WTC11 (cell line): ENCODE results near the gene NBEA. TPM values are rescaled to one million over a fixed set of nuclear protein-coding genes. Genes with fewer than 3 reads are reported as not detected.
"Not testable (repeated sequence)": the region's sequence is repeated elsewhere in the genome, so short reads cannot be mapped to it uniquely, and the experiment has no call there.

Experiments used
- ATAC-seq: fragments of 200-7000 bp; cut with Tn5 transposase; 2 replicates; pipeline ENCODE4 v1.10.0; 2021; ENCODE audit warnings: mild to moderate bottlenecking, moderate library complexity
- CTCF ChIA-PET: fragments of 300-600 bp; sonication (Branson Sonifier 250); formaldehyde crosslinking; loops from one replicate; lab custom pipeline; 2021; ENCODE audit warnings: antibody characterized with exemption; lab: Charles Lee
- POLR2A ChIA-PET: fragments of 350-600 bp; sonication (Branson Sonifier 250); formaldehyde crosslinking; loops from one replicate; lab custom pipeline; 2021; ENCODE audit warnings: antibody characterized with exemption; lab: Charles Lee
- DNase-seq: peaks from one replicate; pipeline ENCODE4 v3.0.0; 2021; ENCODE audit warnings: low spot score
- H3K27ac Mint-ChIP-seq: 2 replicates; pipeline ENCODE4 v1.8.0; 2021; ENCODE audit warnings: mixed read lengths
- H3K27me3 Mint-ChIP-seq: 2 replicates; pipeline ENCODE4 v1.8.0; 2021; ENCODE audit warnings: low read depth, mild to moderate bottlenecking, moderate library complexity, mixed read lengths
- H3K36me3 Mint-ChIP-seq: 2 replicates; pipeline ENCODE4 v1.8.0; 2021; ENCODE audit warnings: mixed read lengths
- H3K4me1 Mint-ChIP-seq: 2 replicates; pipeline ENCODE4 v1.8.0; 2022; ENCODE audit warnings: mixed read lengths
- H3K4me3 Mint-ChIP-seq: 2 replicates; pipeline ENCODE4 v1.8.0; 2021; ENCODE audit warnings: mild to moderate bottlenecking, moderate library complexity, mixed read lengths
- H3K9me3 Mint-ChIP-seq: 2 replicates; pipeline ENCODE4 v1.8.0; 2021; ENCODE audit warnings: mixed read lengths
- CREM ChIP-seq: sonication (generic); formaldehyde crosslinking; IDR thresholded peaks from 2 replicates; pipeline ENCODE4 v1.8.1; 2022; ENCODE audit warnings: mild to moderate bottlenecking, missing genetic modification reagents, moderate library complexity
- GABPB1 ChIP-seq: sonication (generic); formaldehyde crosslinking; IDR thresholded peaks from 2 replicates; pipeline ENCODE4 v1.8.1; 2023; ENCODE audit warnings: mild to moderate bottlenecking, missing genetic modification reagents
- HMGA2 ChIP-seq: fragments of 250-450 bp; sonication (Bioruptor Pico); IDR thresholded peaks from 2 replicates; pipeline ENCODE4 v1.4.0; 2021; ENCODE audit warnings: mild to moderate bottlenecking, moderate library complexity
- MXD4 ChIP-seq: fragments of 250-450 bp; sonication (Bioruptor Pico); IDR thresholded peaks from 2 replicates; pipeline ENCODE4 v1.8.0; 2021; ENCODE audit warnings: mild to moderate bottlenecking, moderate library complexity, borderline replicate concordance
- NFYB ChIP-seq: sonication (generic); formaldehyde crosslinking; conservative IDR thresholded peaks from 2 replicates; pipeline ENCODE4 v1.8.0; 2022; ENCODE audit warnings: low read depth, missing genetic modification reagents
- TP53 ChIP-seq: sonication (generic); formaldehyde crosslinking; IDR thresholded peaks from 2 replicates; pipeline ENCODE4 v1.8.1; 2023; ENCODE audit warnings: mild to moderate bottlenecking, missing genetic modification reagents
- ZNF232 ChIP-seq: sonication (generic); formaldehyde crosslinking; IDR thresholded peaks from 2 replicates; pipeline ENCODE4 v1.8.0; 2022; ENCODE audit warnings: mild to moderate bottlenecking, missing genetic modification reagents
- ZNF317 ChIP-seq: sonication (generic); formaldehyde crosslinking; IDR thresholded peaks from 2 replicates; pipeline ENCODE4 v1.8.1; 2023; ENCODE audit warnings: low read depth, mild to moderate bottlenecking, moderate library complexity, missing genetic modification reagents, borderline replicate concordance
- ZNF416 ChIP-seq: fragments of 250-450 bp; sonication (Bioruptor Pico); IDR thresholded peaks from 2 replicates; pipeline ENCODE4 v1.9.0; 2021; ENCODE audit warnings: mild to moderate bottlenecking, inconsistent platforms
- total RNA-seq: library from RNA; stranded (reverse); gene quantifications from 3 replicates; pipeline ENCODE4 v1.2.3, GENCODE V29; 2021
- TF ChIP-seq, protein P1 (sequence below): sonication (generic); formaldehyde crosslinking; IDR thresholded peaks from 2 replicates; pipeline ENCODE4 v1.8.1; 2022; ENCODE audit warnings: mild to moderate bottlenecking, missing genetic modification reagents, moderate library complexity, borderline replicate concordance
- TF ChIP-seq, protein P2 (sequence below): fragments of 250-450 bp; sonication (Bioruptor Pico); IDR thresholded peaks from 2 replicates; pipeline ENCODE4 v1.9.0; 2021; ENCODE audit warnings: mild to moderate bottlenecking
- TF ChIP-seq, protein P3 (sequence below): fragments of 250-450 bp; sonication (Bioruptor Pico); IDR thresholded peaks from 2 replicates; pipeline ENCODE4 v2.1.2; 2022; ENCODE audit warnings: mild to moderate bottlenecking, moderate library complexity
- TF ChIP-seq, protein P4 (sequence below): sonication (generic); formaldehyde crosslinking; IDR thresholded peaks from 2 replicates; pipeline ENCODE4 v1.8.0; 2022; ENCODE audit warnings: mild to moderate bottlenecking, missing genetic modification reagents
- TF ChIP-seq, protein P5 (sequence below): fragments of 250-450 bp; sonication (Bioruptor Pico); IDR thresholded peaks from 2 replicates; pipeline ENCODE4 v1.9.0; 2021; ENCODE audit warnings: mild to moderate bottlenecking
- TF ChIP-seq, protein P6 (sequence below): fragments of 200-600 bp; IDR thresholded peaks from 2 replicates; pipeline ENCODE4 v1.8.0; 2022; ENCODE audit warnings: antibody characterized with exemption
- TF ChIP-seq, protein P7 (sequence below): sonication (generic); formaldehyde crosslinking; IDR thresholded peaks from 2 replicates; pipeline ENCODE4 v1.8.0; 2023; ENCODE audit warnings: missing genetic modification reagents, mild to moderate bottlenecking, borderline replicate concordance
- TF ChIP-seq, protein P8 (sequence below): fragments of 250-450 bp; sonication (Bioruptor Pico); IDR thresholded peaks from 2 replicates; pipeline ENCODE4 v1.9.0; 2021; ENCODE audit warnings: moderate library complexity, mild to moderate bottlenecking, inconsistent platforms, borderline replicate concordance

NBEA gene
- total RNA-seq, 1 experiment from 2014 or later = 20.9 TPM

DNA sequence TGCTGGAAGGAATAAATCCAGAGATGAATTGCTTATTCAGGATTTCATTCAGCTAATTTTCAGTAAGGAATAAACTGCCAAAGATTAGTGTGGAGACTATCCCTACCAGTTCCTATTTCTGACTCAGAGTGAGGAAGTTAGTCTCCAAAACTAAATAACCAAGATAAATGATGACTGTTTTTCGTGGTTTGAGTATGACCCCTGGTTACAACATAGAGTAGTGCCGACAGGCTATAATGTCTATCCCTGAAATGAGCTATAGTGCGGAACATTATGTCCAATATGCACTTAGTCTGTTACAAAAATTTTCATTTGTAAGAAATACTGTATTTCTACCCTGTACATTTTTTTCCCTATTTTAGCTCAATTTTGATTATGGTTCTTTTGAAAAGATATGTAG lies 51.4 kb downstream of the NBEA start:
- DNase-seq (no peak), ATAC-seq (no peak)
- Mint-ChIP-seq H3K4me1 (0 out of 2 replicates have a peak, but pooled peaks cover 4% of the 10 kb centered on the region), H3K9me3 (peaks cover 57% of the 10 kb centered on the region), H3K4me3 (no peak overlapping the region), H3K27me3 (no peaks in the 10 kb centered on the region), H3K36me3 (peaks cover 65% of the 10 kb centered on the region), H3K27ac (no peak overlapping the region)
- ChIA-PET CTCF (no interaction called here), POLR2A (no interaction called here)
- TF ChIP-seq, protein P1, sequence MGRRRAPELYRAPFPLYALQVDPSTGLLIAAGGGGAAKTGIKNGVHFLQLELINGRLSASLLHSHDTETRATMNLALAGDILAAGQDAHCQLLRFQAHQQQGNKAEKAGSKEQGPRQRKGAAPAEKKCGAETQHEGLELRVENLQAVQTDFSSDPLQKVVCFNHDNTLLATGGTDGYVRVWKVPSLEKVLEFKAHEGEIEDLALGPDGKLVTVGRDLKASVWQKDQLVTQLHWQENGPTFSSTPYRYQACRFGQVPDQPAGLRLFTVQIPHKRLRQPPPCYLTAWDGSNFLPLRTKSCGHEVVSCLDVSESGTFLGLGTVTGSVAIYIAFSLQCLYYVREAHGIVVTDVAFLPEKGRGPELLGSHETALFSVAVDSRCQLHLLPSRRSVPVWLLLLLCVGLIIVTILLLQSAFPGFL = no peak
- TF ChIP-seq ZNF317 (CRISPR knock-in tag) = no peak
- TF ChIP-seq, protein P2, sequence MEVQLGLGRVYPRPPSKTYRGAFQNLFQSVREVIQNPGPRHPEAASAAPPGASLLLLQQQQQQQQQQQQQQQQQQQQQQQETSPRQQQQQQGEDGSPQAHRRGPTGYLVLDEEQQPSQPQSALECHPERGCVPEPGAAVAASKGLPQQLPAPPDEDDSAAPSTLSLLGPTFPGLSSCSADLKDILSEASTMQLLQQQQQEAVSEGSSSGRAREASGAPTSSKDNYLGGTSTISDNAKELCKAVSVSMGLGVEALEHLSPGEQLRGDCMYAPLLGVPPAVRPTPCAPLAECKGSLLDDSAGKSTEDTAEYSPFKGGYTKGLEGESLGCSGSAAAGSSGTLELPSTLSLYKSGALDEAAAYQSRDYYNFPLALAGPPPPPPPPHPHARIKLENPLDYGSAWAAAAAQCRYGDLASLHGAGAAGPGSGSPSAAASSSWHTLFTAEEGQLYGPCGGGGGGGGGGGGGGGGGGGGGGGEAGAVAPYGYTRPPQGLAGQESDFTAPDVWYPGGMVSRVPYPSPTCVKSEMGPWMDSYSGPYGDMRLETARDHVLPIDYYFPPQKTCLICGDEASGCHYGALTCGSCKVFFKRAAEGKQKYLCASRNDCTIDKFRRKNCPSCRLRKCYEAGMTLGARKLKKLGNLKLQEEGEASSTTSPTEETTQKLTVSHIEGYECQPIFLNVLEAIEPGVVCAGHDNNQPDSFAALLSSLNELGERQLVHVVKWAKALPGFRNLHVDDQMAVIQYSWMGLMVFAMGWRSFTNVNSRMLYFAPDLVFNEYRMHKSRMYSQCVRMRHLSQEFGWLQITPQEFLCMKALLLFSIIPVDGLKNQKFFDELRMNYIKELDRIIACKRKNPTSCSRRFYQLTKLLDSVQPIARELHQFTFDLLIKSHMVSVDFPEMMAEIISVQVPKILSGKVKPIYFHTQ (CRISPR knock-in tag) = no peak
- TF ChIP-seq, protein P3, sequence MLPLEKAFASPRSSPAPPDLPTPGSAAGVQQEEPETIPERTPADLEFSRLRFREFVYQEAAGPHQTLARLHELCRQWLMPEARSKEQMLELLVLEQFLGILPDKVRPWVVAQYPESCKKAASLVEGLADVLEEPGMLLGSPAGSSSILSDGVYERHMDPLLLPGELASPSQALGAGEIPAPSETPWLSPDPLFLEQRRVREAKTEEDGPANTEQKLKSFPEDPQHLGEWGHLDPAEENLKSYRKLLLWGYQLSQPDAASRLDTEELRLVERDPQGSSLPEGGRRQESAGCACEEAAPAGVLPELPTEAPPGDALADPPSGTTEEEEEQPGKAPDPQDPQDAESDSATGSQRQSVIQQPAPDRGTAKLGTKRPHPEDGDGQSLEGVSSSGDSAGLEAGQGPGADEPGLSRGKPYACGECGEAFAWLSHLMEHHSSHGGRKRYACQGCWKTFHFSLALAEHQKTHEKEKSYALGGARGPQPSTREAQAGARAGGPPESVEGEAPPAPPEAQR = no peak
- no peak for TF ChIP-seq GABPB1
- TF ChIP-seq TP53 (CRISPR knock-in tag) = no peak
- TF ChIP-seq, protein P4, sequence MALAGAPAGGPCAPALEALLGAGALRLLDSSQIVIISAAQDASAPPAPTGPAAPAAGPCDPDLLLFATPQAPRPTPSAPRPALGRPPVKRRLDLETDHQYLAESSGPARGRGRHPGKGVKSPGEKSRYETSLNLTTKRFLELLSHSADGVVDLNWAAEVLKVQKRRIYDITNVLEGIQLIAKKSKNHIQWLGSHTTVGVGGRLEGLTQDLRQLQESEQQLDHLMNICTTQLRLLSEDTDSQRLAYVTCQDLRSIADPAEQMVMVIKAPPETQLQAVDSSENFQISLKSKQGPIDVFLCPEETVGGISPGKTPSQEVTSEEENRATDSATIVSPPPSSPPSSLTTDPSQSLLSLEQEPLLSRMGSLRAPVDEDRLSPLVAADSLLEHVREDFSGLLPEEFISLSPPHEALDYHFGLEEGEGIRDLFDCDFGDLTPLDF (CRISPR knock-in tag) = no peak
- TF ChIP-seq HMGA2 (CRISPR knock-in tag) = no peak
- TF ChIP-seq, protein P5, sequence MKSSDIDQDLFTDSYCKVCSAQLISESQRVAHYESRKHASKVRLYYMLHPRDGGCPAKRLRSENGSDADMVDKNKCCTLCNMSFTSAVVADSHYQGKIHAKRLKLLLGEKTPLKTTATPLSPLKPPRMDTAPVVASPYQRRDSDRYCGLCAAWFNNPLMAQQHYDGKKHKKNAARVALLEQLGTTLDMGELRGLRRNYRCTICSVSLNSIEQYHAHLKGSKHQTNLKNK (CRISPR knock-in tag) = no peak
- TF ChIP-seq, protein P6, sequence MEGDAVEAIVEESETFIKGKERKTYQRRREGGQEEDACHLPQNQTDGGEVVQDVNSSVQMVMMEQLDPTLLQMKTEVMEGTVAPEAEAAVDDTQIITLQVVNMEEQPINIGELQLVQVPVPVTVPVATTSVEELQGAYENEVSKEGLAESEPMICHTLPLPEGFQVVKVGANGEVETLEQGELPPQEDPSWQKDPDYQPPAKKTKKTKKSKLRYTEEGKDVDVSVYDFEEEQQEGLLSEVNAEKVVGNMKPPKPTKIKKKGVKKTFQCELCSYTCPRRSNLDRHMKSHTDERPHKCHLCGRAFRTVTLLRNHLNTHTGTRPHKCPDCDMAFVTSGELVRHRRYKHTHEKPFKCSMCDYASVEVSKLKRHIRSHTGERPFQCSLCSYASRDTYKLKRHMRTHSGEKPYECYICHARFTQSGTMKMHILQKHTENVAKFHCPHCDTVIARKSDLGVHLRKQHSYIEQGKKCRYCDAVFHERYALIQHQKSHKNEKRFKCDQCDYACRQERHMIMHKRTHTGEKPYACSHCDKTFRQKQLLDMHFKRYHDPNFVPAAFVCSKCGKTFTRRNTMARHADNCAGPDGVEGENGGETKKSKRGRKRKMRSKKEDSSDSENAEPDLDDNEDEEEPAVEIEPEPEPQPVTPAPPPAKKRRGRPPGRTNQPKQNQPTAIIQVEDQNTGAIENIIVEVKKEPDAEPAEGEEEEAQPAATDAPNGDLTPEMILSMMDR = no peak
- TF ChIP-seq MXD4 (CRISPR knock-in tag) = no peak
- no peak for TF ChIP-seq ZNF416
- TF ChIP-seq CREM (CRISPR knock-in tag) = no peak
- no peak for TF ChIP-seq NFYB

DNA sequence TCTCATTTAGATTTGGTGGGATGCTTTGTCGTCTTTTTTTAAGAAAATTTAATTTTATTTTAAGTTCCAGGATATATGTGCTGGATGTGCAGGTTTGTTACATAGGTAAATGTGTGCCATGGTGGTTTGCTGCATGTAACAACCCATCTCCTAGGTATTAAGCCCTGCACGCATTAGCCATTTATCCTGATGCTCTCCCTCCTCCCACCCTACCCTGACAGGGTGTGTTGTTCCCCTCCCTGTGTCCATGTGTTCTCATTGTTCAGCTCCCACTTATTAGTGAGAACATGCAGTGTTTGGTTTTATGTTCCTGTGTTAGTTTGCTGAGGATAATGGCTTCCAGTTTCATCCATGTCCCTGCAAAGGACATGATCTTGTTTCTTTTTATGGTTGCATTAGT lies 61.7 kb downstream of the NBEA start:
- H3K27me3 Mint-ChIP-seq, H3K4me3 Mint-ChIP-seq, ATAC-seq, H3K27ac Mint-ChIP-seq, POLR2A ChIA-PET, DNase-seq, CTCF ChIA-PET: not testable (repeated sequence)
- peaks cover 13% of the 10 kb centered on the region for H3K36me3 Mint-ChIP-seq
- H3K9me3 Mint-ChIP-seq = peaks cover 23% of the 10 kb centered on the region
- peaks cover 20% of the 10 kb centered on the region for H3K4me1 Mint-ChIP-seq

DNA sequence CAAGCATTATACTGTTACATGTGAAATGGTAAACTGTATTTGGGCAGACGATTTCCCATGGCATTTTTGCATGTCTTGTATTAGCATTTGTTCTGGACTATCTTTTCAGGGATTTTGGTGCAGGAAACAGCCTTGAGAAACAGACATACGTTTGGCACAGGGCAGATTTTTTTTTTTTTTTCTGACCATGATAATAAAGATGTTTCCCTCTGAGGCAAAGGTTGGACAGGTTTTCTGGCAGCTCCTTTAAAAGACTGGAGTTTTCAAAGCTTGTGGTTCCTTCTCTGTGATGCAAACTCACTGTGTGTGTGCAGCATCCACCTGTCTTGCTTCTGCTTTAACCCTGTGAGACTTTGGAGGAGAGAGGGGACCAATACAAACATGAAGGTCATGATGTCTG lies 63.0 kb downstream of the NBEA start:
- ATAC-seq (no peak), DNase-seq (no peak)
- Mint-ChIP-seq H3K4me1 (peaks cover 20% of the 10 kb centered on the region), H3K9me3 (peaks cover 19% of the 10 kb centered on the region), H3K4me3 (no peak overlapping the region), H3K27me3 (no peaks in the 10 kb centered on the region), H3K36me3 (peaks cover 9% of the 10 kb centered on the region), H3K27ac (no peak overlapping the region)
- ChIA-PET POLR2A (interaction anchor here (0.7 kb wide), 1 partner anchor 27 kb away, joined by 5 read pairs; no protein-coding TSS in a partner anchor), CTCF (no interaction called here)
- TF ChIP-seq TP53 (CRISPR knock-in tag) (no peak), NFYB (no peak), ZNF317 (CRISPR knock-in tag) (no peak), ZNF232 (CRISPR knock-in tag) (no peak)
- TF ChIP-seq, protein P7, sequence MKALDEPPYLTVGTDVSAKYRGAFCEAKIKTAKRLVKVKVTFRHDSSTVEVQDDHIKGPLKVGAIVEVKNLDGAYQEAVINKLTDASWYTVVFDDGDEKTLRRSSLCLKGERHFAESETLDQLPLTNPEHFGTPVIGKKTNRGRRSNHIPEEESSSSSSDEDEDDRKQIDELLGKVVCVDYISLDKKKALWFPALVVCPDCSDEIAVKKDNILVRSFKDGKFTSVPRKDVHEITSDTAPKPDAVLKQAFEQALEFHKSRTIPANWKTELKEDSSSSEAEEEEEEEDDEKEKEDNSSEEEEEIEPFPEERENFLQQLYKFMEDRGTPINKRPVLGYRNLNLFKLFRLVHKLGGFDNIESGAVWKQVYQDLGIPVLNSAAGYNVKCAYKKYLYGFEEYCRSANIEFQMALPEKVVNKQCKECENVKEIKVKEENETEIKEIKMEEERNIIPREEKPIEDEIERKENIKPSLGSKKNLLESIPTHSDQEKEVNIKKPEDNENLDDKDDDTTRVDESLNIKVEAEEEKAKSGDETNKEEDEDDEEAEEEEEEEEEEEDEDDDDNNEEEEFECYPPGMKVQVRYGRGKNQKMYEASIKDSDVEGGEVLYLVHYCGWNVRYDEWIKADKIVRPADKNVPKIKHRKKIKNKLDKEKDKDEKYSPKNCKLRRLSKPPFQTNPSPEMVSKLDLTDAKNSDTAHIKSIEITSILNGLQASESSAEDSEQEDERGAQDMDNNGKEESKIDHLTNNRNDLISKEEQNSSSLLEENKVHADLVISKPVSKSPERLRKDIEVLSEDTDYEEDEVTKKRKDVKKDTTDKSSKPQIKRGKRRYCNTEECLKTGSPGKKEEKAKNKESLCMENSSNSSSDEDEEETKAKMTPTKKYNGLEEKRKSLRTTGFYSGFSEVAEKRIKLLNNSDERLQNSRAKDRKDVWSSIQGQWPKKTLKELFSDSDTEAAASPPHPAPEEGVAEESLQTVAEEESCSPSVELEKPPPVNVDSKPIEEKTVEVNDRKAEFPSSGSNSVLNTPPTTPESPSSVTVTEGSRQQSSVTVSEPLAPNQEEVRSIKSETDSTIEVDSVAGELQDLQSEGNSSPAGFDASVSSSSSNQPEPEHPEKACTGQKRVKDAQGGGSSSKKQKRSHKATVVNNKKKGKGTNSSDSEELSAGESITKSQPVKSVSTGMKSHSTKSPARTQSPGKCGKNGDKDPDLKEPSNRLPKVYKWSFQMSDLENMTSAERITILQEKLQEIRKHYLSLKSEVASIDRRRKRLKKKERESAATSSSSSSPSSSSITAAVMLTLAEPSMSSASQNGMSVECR (CRISPR knock-in tag) = no peak
- TF ChIP-seq, protein P8, sequence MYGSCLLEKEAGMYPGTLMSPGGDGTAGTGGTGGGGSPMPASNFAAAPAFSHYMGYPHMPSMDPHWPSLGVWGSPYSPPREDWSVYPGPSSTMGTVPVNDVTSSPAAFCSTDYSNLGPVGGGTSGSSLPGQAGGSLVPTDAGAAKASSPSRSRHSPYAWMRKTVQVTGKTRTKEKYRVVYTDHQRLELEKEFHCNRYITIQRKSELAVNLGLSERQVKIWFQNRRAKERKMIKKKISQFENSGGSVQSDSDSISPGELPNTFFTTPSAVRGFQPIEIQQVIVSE = no peak
